HG03457 (cell line): ENCODE results near the gene FBN2.
"Not testable (repeated sequence)": the region's sequence is repeated elsewhere in the genome, so short reads cannot be mapped to it uniquely, and the experiment has no call there.

Experiments used
- ATAC-seq: cut with Tn5 transposase; IDR thresholded peaks from one replicate; pipeline ENCODE4 v1.9.1; 2021; ENCODE audit warnings: moderate number of reproducible peaks; ENCODE audit not compliant: unreplicated experiment

FBN2 gene

GRCh38 chr5:128480158-128480557 is 57.9 kb downstream of the FBN2 start:
- ATAC-seq = no peak

- no peak for ATAC-seq
Measured at GRCh38 chr5:128478386-128479368, 59.4 kb downstream of the FBN2 start.

GRCh38 chr5:128477944-128478343 is 60.1 kb downstream of the FBN2 start:
- ATAC-seq = no peak

GRCh38 chr5:128475693-128476092 is 62.4 kb downstream of the FBN2 start:
- ATAC-seq = no peak

- ATAC-seq = no peak
Measured at GRCh38 chr5:128472919-128473318, 65.1 kb downstream of the FBN2 start.

- no peak for ATAC-seq
Measured at GRCh38 chr5:128472036-128472435, 66.0 kb downstream of the FBN2 start.

- ATAC-seq = no peak
Measured at GRCh38 chr5:128470663-128471062, 67.4 kb downstream of the FBN2 start.

- ATAC-seq = no peak
Measured at GRCh38 chr5:128469912-128470311, 68.1 kb downstream of the FBN2 start.

- ATAC-seq = no peak
Measured at GRCh38 chr5:128466980-128467379, 71.1 kb downstream of the FBN2 start.

GRCh38 chr5:128466554-128466953 is 71.5 kb downstream of the FBN2 start:
- no peak for ATAC-seq

- no peak for ATAC-seq
Measured at GRCh38 chr5:128464596-128464995, 73.4 kb downstream of the FBN2 start.

- no peak for ATAC-seq
Measured at GRCh38 chr5:128462330-128462729, 75.7 kb downstream of the FBN2 start.

GRCh38 chr5:128457147-128457915 is 80.7 kb downstream of the FBN2 start:
- ATAC-seq = not testable (repeated sequence)

- no peak for ATAC-seq
Measured at GRCh38 chr5:128455841-128456361, 82.1 kb downstream of the FBN2 start.

GRCh38 chr5:128453121-128453520 is 84.9 kb downstream of the FBN2 start:
- no peak for ATAC-seq

GRCh38 chr5:128447224-128447623 is 90.8 kb downstream of the FBN2 start:
- ATAC-seq = not testable (repeated sequence)

GRCh38 chr5:128441941-128442350 is 96.1 kb downstream of the FBN2 start:
- ATAC-seq = no peak

- no peak for ATAC-seq
Measured at GRCh38 chr5:128441165-128441564, 96.9 kb downstream of the FBN2 start.

GRCh38 chr5:128436749-128437188 is 101.3 kb downstream of the FBN2 start:
- no peak for ATAC-seq

- no peak for ATAC-seq
Measured at GRCh38 chr5:128435861-128436260, 102.2 kb downstream of the FBN2 start.

- ATAC-seq = no peak
Measured at GRCh38 chr5:128434993-128435392, 103.1 kb downstream of the FBN2 start.
